Measurements from ENCODE around the gene BBS2. TPM values are rescaled to one million over a fixed set of nuclear protein-coding genes. Genes with fewer than 3 reads are reported as not detected.
"Not testable (repeated sequence)": the region's sequence is repeated elsewhere in the genome, so short reads cannot be mapped to it uniquely, and the experiment has no call there.

BBS2 gene
- total and polyA plus RNA-seq, 2 experiments from 2014 or later, result 31.5 to 39.0 TPM

GRCh38 chr16:56491657-56492261, 28.1 kb downstream of the BBS2 start:
- H3K36me3 ChIP-seq (replicated peaks; ENCODE audit: insufficient read depth, low read depth), result no peaks in the 10 kb centered on the region
- TF ChIP-seq EZH2phosphoT487 (IDR thresholded peaks at IDR 0.05; ENCODE audit: low read depth, severe bottlenecking, unreplicated experiment) (no peak), CTCF (IDR thresholded peaks at IDR 0.05; ENCODE audit: poor library complexity) (no peak), EZH2 (IDR thresholded peaks at IDR 0.05; ENCODE audit: borderline replicate concordance) (no peak)
- no peaks in the 10 kb centered on the region for H4K20me1 ChIP-seq (ENCODE audit: insufficient read depth, poor library complexity, severe bottlenecking)
- H3K9me3 ChIP-seq (ENCODE audit: low read depth), result no peaks in the 10 kb centered on the region
- no peaks in the 10 kb centered on the region for H3K27me3 ChIP-seq
- 97% methylated on average over 4 of the region's 4 CpGs for WGBS (ENCODE audit: low lambda C conversion rate, missing lambda C conversion rate)
- H3K79me2 ChIP-seq, result no peaks in the 10 kb centered on the region
- no peak overlapping the region for H3K27ac ChIP-seq
- no peak overlapping the region for H3K4me3 ChIP-seq
- H2AFZ ChIP-seq, result no peak overlapping the region
- no peak for DNase-seq (ENCODE audit: low spot score)
- H3K4me2 ChIP-seq, result no peak overlapping the region
- no peaks in the 10 kb centered on the region for H3K4me1 ChIP-seq (ENCODE audit: insufficient read depth)
- H3K9me2 ChIP-seq (replicated peaks; ENCODE audit: insufficient read depth), result no peaks in the 10 kb centered on the region

GRCh38 chr16:56488868-56489267, 31.0 kb downstream of the BBS2 start:
- H3K36me3 ChIP-seq (replicated peaks; ENCODE audit: insufficient read depth, low read depth), result not testable (repeated sequence)

GRCh38 chr16:56488035-56488434, 31.8 kb downstream of the BBS2 start:
- Histone ChIP-seq H3K4me2 (no peak overlapping the region), H3K27me3 (no peaks in the 10 kb centered on the region), H3K79me2 (no peaks in the 10 kb centered on the region), H4K20me1 (ENCODE audit: insufficient read depth, poor library complexity, severe bottlenecking) (no peaks in the 10 kb centered on the region), H3K4me1 (ENCODE audit: insufficient read depth) (no peaks in the 10 kb centered on the region), H3K9me2 (replicated peaks; ENCODE audit: insufficient read depth) (no peaks in the 10 kb centered on the region), H3K27ac (no peak overlapping the region), H2AFZ (no peak overlapping the region), H3K36me3 (replicated peaks; ENCODE audit: insufficient read depth, low read depth) (peaks cover 6% of the 10 kb centered on the region), H3K4me3 (no peak overlapping the region), H3K9me3 (ENCODE audit: low read depth) (no peaks in the 10 kb centered on the region)
- 83% methylated on average over 5 of the region's 5 CpGs for WGBS (ENCODE audit: low lambda C conversion rate, missing lambda C conversion rate)
- DNase-seq (ENCODE audit: low spot score), result no peak
- TF ChIP-seq EZH2 (IDR thresholded peaks at IDR 0.05; ENCODE audit: borderline replicate concordance) (no peak), EZH2phosphoT487 (IDR thresholded peaks at IDR 0.05; ENCODE audit: low read depth, severe bottlenecking, unreplicated experiment) (no peak), CTCF (IDR thresholded peaks at IDR 0.05; ENCODE audit: poor library complexity) (no peak)

More at GRCh38 chr16:56488868-56489267, 31.0 kb downstream of the BBS2 start:
- not testable (repeated sequence) for H3K4me2 ChIP-seq; H3K27me3 ChIP-seq; H3K79me2 ChIP-seq; DNase-seq (ENCODE audit: low spot score); H3K27ac ChIP-seq; H2AFZ ChIP-seq; H3K9me2 ChIP-seq (replicated peaks; ENCODE audit: insufficient read depth); H4K20me1 ChIP-seq (ENCODE audit: insufficient read depth, poor library complexity, severe bottlenecking); H3K4me3 ChIP-seq; H3K4me1 ChIP-seq (ENCODE audit: insufficient read depth); H3K9me3 ChIP-seq (ENCODE audit: low read depth)
- WGBS (ENCODE audit: low lambda C conversion rate, missing lambda C conversion rate), result 82% methylated on average over 1 of the region's 1 CpG

GRCh38 chr16:56483394-56483793, 36.4 kb downstream of the BBS2 start:
- H3K27ac ChIP-seq, result no peak overlapping the region
- H3K4me1 ChIP-seq (ENCODE audit: insufficient read depth), result no peaks in the 10 kb centered on the region
- peaks cover 6% of the 10 kb centered on the region for H3K36me3 ChIP-seq (replicated peaks; ENCODE audit: insufficient read depth, low read depth)
- no peak overlapping the region for H3K4me2 ChIP-seq
- peaks cover 2% of the 10 kb centered on the region for H3K9me2 ChIP-seq (replicated peaks; ENCODE audit: insufficient read depth)
- H3K9me3 ChIP-seq (ENCODE audit: low read depth), result no peaks in the 10 kb centered on the region
- no peaks in the 10 kb centered on the region for H4K20me1 ChIP-seq (ENCODE audit: insufficient read depth, poor library complexity, severe bottlenecking)
- no peak overlapping the region for H3K4me3 ChIP-seq
- no peaks in the 10 kb centered on the region for H3K79me2 ChIP-seq
- H3K27me3 ChIP-seq, result no peaks in the 10 kb centered on the region
- H2AFZ ChIP-seq, result no peak overlapping the region
- DNase-seq (ENCODE audit: low spot score), result no peak
- no peak for TF ChIP-seq EZH2 (IDR thresholded peaks at IDR 0.05; ENCODE audit: borderline replicate concordance)
- TF ChIP-seq EZH2phosphoT487 (IDR thresholded peaks at IDR 0.05; ENCODE audit: low read depth, severe bottlenecking, unreplicated experiment), result no peak
- TF ChIP-seq CTCF (IDR thresholded peaks at IDR 0.05; ENCODE audit: poor library complexity), result no peak

Data from hepatocyte (in vitro differentiated cells).